Endothelial cell (in vitro differentiated cells): ENCODE data around the gene TSC22D4. TPM values are rescaled to one million over a fixed set of nuclear protein-coding genes. Genes with fewer than 3 reads are reported as not detected.

Experiments used
- total RNA-seq: library from RNA; stranded (reverse); fragmentation: NEBNext Ultra II Directional; extraction: Animal tissue kit (Norgen Biotek cat#: 25700); gene quantifications from one replicate; pipeline ENCODE4 v1.2.1, GENCODE V29; 2021; ENCODE audit not compliant: unreplicated experiment

The TSC22D4 gene
- total RNA-seq, 1 donor from 2014 or later, result 94.3 TPM

Other genes with a start within 250 kb of the TSC22D4 start
- gene SPDYE3, start 171.5 kb downstream of the TSC22D4 start, total RNA-seq, result not detected
- gene PILRB, start 121.1 kb downstream of the TSC22D4 start, total RNA-seq, result 40.1 TPM
- 4.2 TPM for gene PILRA, start 105.7 kb downstream of the TSC22D4 start, total RNA-seq
- 2.2 TPM for gene ZCWPW1, start 50.5 kb downstream of the TSC22D4 start, total RNA-seq
- 30.5 TPM for gene MEPCE, start 49.4 kb downstream of the TSC22D4 start, total RNA-seq
- 27.3 TPM for gene PPP1R35, start 42.7 kb downstream of the TSC22D4 start, total RNA-seq
- gene SPACDR, start 15.0 kb downstream of the TSC22D4 start, total RNA-seq, result 4.3 TPM
- 2.2 TPM for gene NYAP1, start 4.7 kb upstream of the TSC22D4 start, total RNA-seq
- gene AGFG2, start 60.0 kb upstream of the TSC22D4 start, total RNA-seq, result 48.6 TPM
- 2.6 TPM for gene SAP25, start 94.7 kb upstream of the TSC22D4 start, total RNA-seq
- gene LRCH4, start 106.9 kb upstream of the TSC22D4 start, total RNA-seq, result 89.7 TPM
- 1.3 TPM for gene FBXO24, start 107.1 kb upstream of the TSC22D4 start, total RNA-seq
- 4.4 TPM for gene PCOLCE, start 123.1 kb upstream of the TSC22D4 start, total RNA-seq
- gene MOSPD3, start 133.3 kb upstream of the TSC22D4 start, total RNA-seq, result 31.7 TPM
- gene TFR2, start 162.3 kb upstream of the TSC22D4 start, total RNA-seq, result 1.0 TPM
- not detected for gene ACTL6B, start 177.2 kb upstream of the TSC22D4 start, total RNA-seq
- 336 TPM for gene GNB2, start 194.5 kb upstream of the TSC22D4 start, total RNA-seq
- 70.6 TPM for gene GIGYF1, start 215.0 kb upstream of the TSC22D4 start, total RNA-seq
- gene POP7, start 226.9 kb upstream of the TSC22D4 start, total RNA-seq, result 30.6 TPM
- gene EPO, start 241.3 kb upstream of the TSC22D4 start, total RNA-seq, result 0.33 TPM